GM12878 (cell line): ENCODE data around the gene SRP68. TPM values are rescaled to one million over a fixed set of nuclear protein-coding genes. Genes with fewer than 3 reads are reported as not detected.

ENCODE experiments used
- ATAC-seq: fragments of 200-7000 bp; cut with Tn5 transposase; 3 replicates; pipeline ENCODE4 v1.9.1; 2020; ENCODE audit warnings: mild to moderate bottlenecking, moderate library complexity
- BruUV-seq: library from RNA; stranded (reverse); fragments of 400-500 nt; replicated peaks from 2 replicates; lab custom pipeline; 2021; lab: Mats Ljungman, UMichigan
- CTCF ChIA-PET: fragments of 300-600 bp; sonication (Branson Sonifier 250); formaldehyde crosslinking; extraction: SDS; loops from one replicate; lab custom pipeline; 2021; ENCODE audit warnings: inconsistent platforms; lab: Yijun Ruan, JAX
- POLR2A ChIA-PET: fragments of 350-600 bp; formaldehyde crosslinking; extraction: SDS; loops from one replicate; lab custom pipeline; 2021; ENCODE audit warnings: inconsistent platforms; lab: Charles Lee
- RAD21 ChIA-PET: fragments of 300-600 bp; sonication (Branson Sonifier 250); formaldehyde crosslinking; loops from one replicate; lab custom pipeline; 2023; ENCODE audit warnings: antibody characterized with exemption; ENCODE audit not compliant: unreplicated experiment; lab: Charles Lee
- SMC1A ChIA-PET: fragments of 300-600 bp; sonication (Branson Sonifier 250); formaldehyde crosslinking; loops from one replicate; lab custom pipeline; 2023; ENCODE audit not compliant: unreplicated experiment, uncharacterized antibody; lab: Charles Lee
- DNase-seq: peaks from one replicate; pipeline ENCODE4 v3.0.0-alpha.2; 2011; ENCODE audit warnings: low read depth, low spot score
- FAIRE-seq: peaks from 3 replicates; lab custom pipeline; 2011; peaks lifted over from hg19 to GRCh38; lab: Jason Lieb, UNC
- H2AFZ ChIP-seq: 2 replicates; pipeline ENCODE4 v1.6.0; 2011; ENCODE audit warnings: low read depth, low read length, control low read depth; ENCODE audit not compliant: control insufficient read depth
- H3K27ac ChIP-seq: 2 replicates; pipeline ENCODE4 v1.5.1; 2011; ENCODE audit warnings: control low read depth; ENCODE audit not compliant: control insufficient read depth, insufficient read depth
- H3K27me3 ChIP-seq, 2 experiments: replicated peaks in 1 of 2; 2 replicates each; pipeline versions ENCODE4 v1.6.0 to v1.6.1; 2011; ENCODE audit warnings: low read length in 1 of 2; ENCODE audit not compliant: control insufficient read depth in 2 of 2, insufficient read depth in 2 of 2
- H3K36me3 ChIP-seq, 2 experiments: 2 replicates each; pipeline ENCODE4 v1.5.1; 2011; ENCODE audit warnings: low read length in 1 of 2; ENCODE audit not compliant: control insufficient read depth in 2 of 2, insufficient read depth in 2 of 2
- H3K4me1 ChIP-seq: 2 replicates; pipeline ENCODE4 v1.6.1; 2011; ENCODE audit warnings: mild to moderate bottlenecking, low read length, moderate library complexity, mixed read lengths; ENCODE audit not compliant: control insufficient read depth, insufficient read depth
- H3K4me2 ChIP-seq: 2 replicates; pipeline ENCODE4 v1.6.0; 2011; ENCODE audit warnings: control low read depth; ENCODE audit not compliant: control insufficient read depth, insufficient read depth
- H3K4me3 ChIP-seq: fragments of 200-600 bp; sonication (generic); 2 replicates; pipeline ENCODE4 v1.5.1; 2016
- H3K79me2 ChIP-seq: 2 replicates; pipeline ENCODE4 v1.6.0; 2011; ENCODE audit warnings: low read length; ENCODE audit not compliant: control insufficient read depth, insufficient read depth
- H3K9ac ChIP-seq: 2 replicates; pipeline ENCODE4 v1.8.0; 2011; ENCODE audit warnings: low read length, control low read depth, mixed read lengths; ENCODE audit not compliant: control insufficient read depth, insufficient read depth
- H3K9me3 ChIP-seq: replicated peaks from 3 replicates; pipeline ENCODE4 v1.5.1; 2011; ENCODE audit warnings: mild to moderate bottlenecking, low read length; ENCODE audit not compliant: control insufficient read depth, insufficient read depth
- H4K20me1 ChIP-seq: 2 replicates; pipeline ENCODE4 v1.6.0; 2011; ENCODE audit not compliant: control insufficient read depth, insufficient read depth
- CBX5 ChIP-seq: sonication (generic); IDR thresholded peaks from 2 replicates; pipeline ENCODE4 v1.6.1; 2016; ENCODE audit warnings: low read depth, moderate library complexity, mild to moderate bottlenecking, inconsistent platforms
- EP300 ChIP-seq, 2 experiments: fragments of 150-350 bp in 1 of 2; IDR thresholded peaks; 2 replicates each; pipeline ENCODE4 v1.6.1; 2011 to 2012; ENCODE audit warnings: low read depth in 2 of 2, low read length in 2 of 2, borderline replicate concordance in 1 of 2, improper control_type of control experiment in 1 of 2, inconsistent platforms in 1 of 2; ENCODE audit not compliant: control insufficient read depth in 1 of 2
- FOXM1 ChIP-seq: IDR thresholded peaks from 2 replicates; pipeline ENCODE4 v1.6.1; 2012; ENCODE audit warnings: low read depth, mild to moderate bottlenecking, inconsistent platforms, low read length, moderate library complexity
- HDGF ChIP-seq: fragments of 450-650 bp; IDR thresholded peaks from 2 replicates; pipeline ENCODE4 v1.6.1; 2016; ENCODE audit warnings: antibody characterized with exemption
- NFXL1 ChIP-seq: fragments of 450-650 bp; IDR thresholded peaks from 2 replicates; pipeline ENCODE4 v1.6.1; 2017; ENCODE audit warnings: antibody characterized with exemption, mild to moderate bottlenecking, borderline replicate concordance
- NFYB ChIP-seq: IDR thresholded peaks from 2 replicates; pipeline ENCODE4 v1.6.1; 2011; ENCODE audit warnings: low read depth, mild to moderate bottlenecking, low read length, improper control_type of control experiment, moderate library complexity; ENCODE audit not compliant: insufficient read depth
- PAX5 ChIP-seq: IDR thresholded peaks from 2 replicates; pipeline ENCODE4 v1.6.1; 2011; ENCODE audit warnings: low read depth, low read length, borderline replicate concordance
- PAX8 ChIP-seq: fragments of 450-650 bp; IDR thresholded peaks from 2 replicates; pipeline ENCODE4 v1.6.1; 2017; ENCODE audit warnings: mild to moderate bottlenecking, moderate library complexity
- SP1 ChIP-seq: IDR thresholded peaks from one replicate; pipeline ENCODE4 v1.6.1; 2011; ENCODE audit warnings: low read depth, low read length
- STAT3 ChIP-seq: IDR thresholded peaks from 2 replicates; pipeline ENCODE4 v1.6.1; 2011; ENCODE audit warnings: low read depth, low read length, improper control_type of control experiment
- WGBS: methylation state at CpG from one replicate; pipeline ENCODE4 v1.1.6; 2016; ENCODE audit warnings: low lambda C conversion rate; ENCODE audit not compliant: insufficient replicate concordance, insufficient coverage; ENCODE audit errors: missing lambda C conversion rate; 5-methylcytosine and 5-hydroxymethylcytosine counted together
- in situ Hi-C: fragments of 300-500 bp; cut with MboI; formaldehyde crosslinking; loops from 9 replicates; pipeline ENCODE4 v1.14.3; 2018; ENCODE audit warnings: mixed read lengths
- intact Hi-C: fragments of 100-400 bp; cut with micrococcal nuclease; formaldehyde crosslinking; loops from one replicate; pipeline ENCODE4 v1.14.2; 2022; ENCODE audit not compliant: unreplicated experiment
- polyA plus RNA-seq, 11 experiments: library from polyadenylated mRNA; depleted of rRNA in 4 of 11; unstranded in 6 of 11; stranded (reverse) in 5 of 11; fragments of >200 nt; fragmentation: Nextera tagmentation in 4 of 11; fragmentation: Illumina TruSeq in 1 of 11; extraction: Ambion mirVana in 4 of 11; extraction: Trizol in 1 of 11; gene quantifications; 1 replicate in 1 of 11; 2 replicates in 10 of 11; pipeline versions ENCODE4 v1.2.1 to v1.2.3, GENCODE V29; 2011 to 2016; ENCODE audit warnings: inconsistent platforms in 2 of 11, missing spikeins in 2 of 11, low read depth in 1 of 11
- total RNA-seq, 4 experiments: library from RNA; depleted of rRNA in 3 of 4; stranded (reverse); fragments of >200 nt in 3 of 4; fragmentation: Illumina TruSeq in 1 of 4; extraction: Trizol in 1 of 4; gene quantifications; 2 replicates each; pipeline versions ENCODE4 v1.2.1 to v1.2.3, GENCODE V29; 2013 to 2021
- TF ChIP-seq, protein P1 (sequence below): fragments of 450-650 bp; formaldehyde crosslinking; IDR thresholded peaks from 2 replicates; pipeline ENCODE4 v1.4.0; 2020; ENCODE audit warnings: mild to moderate bottlenecking, moderate library complexity
- TF ChIP-seq, protein P2 (sequence below): IDR thresholded peaks from 2 replicates; pipeline ENCODE4 v1.6.1; 2011; ENCODE audit warnings: low read depth, mild to moderate bottlenecking, low read length, moderate library complexity, borderline replicate concordance; ENCODE audit errors: extremely low read depth
- TF ChIP-seq, protein P3 (sequence below): fragments of 450-650 bp; IDR thresholded peaks from 2 replicates; pipeline ENCODE4 v1.6.1; 2016; ENCODE audit warnings: mild to moderate bottlenecking
- TF ChIP-seq, protein P4 (sequence below): fragments of 450-650 bp; IDR thresholded peaks from 2 replicates; pipeline ENCODE4 v1.6.1; 2017; ENCODE audit warnings: mild to moderate bottlenecking, moderate library complexity

Gene SRP68
- total and polyA plus RNA-seq, 10 of the 15 experiments (the other 5 are each of a cell fraction or from before 2014, with no cell fraction given) = 24.7 to 89.7 (median 62.7) TPM

DNA sequence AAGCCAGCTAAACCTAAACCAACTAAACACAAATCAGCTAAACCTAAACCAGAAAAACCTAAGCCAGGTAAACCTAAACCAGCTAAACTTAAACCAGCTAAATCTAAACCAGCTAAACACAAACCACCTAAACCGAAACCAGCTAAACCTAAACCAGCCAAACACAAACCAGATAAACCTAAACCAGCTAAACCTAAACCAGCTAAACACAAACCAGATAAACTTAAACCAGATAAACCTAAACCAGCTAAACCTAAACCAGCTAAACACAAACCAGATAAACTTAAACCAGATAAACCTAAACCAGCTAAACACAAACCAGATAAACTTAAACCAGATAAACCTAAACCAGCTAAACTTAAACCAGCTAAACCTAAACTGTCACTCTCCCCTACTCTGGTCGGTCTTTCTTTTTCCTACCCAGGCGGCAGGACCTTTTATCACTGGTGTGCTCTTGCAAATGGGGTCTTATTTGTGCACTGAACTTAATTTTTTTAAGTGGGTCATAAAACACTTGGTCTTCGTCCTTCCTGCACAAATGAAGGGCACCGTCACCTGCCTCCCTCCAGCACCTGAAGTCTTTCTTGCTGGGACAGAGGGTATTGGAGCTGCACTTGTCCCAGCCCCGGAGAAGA lies 52.4 kb downstream of the SRP68 start:
- Histone ChIP-seq H2AFZ (no peak overlapping the region), H3K4me2 (no peak overlapping the region), H3K9ac (no peak overlapping the region), H3K9me3 (no peaks in the 10 kb centered on the region), H3K36me3 (no peaks in the 10 kb centered on the region), H3K27ac (no peak overlapping the region), H3K4me3 (no peak overlapping the region), H4K20me1 (no peaks in the 10 kb centered on the region), H3K79me2 (no peaks in the 10 kb centered on the region), H3K4me1 (no peaks in the 10 kb centered on the region), H3K27me3 (no peaks in the 10 kb centered on the region)
- FAIRE-seq (no peak), DNase-seq (no peak), ATAC-seq (no peak)
- intact Hi-C loops = no loop called here
- CTCF ChIA-PET = interaction anchor here (0.8 to 2.2 kb wide), 10 partner anchors 10 to 282 kb away, joined by 3 to 9 read pairs (median 4); partner anchors contain the start of genes CDK3 and MRPL38
- RAD21 ChIA-PET = interaction anchor here (1.3 to 1.6 kb wide), 2 partner anchors 259 to 346 kb away, joined by 4 to 7 read pairs; no protein-coding TSS in a partner anchor
- WGBS = 31% methylated on average over 6 of the region's 6 CpGs
- TF ChIP-seq PAX5 = no peak
- TF ChIP-seq EP300 (IDR thresholded peaks at IDR 0.05; ENCODE audit: borderline replicate concordance in 1 of 2, control insufficient read depth in 1 of 2, low read depth in 2 of 2, low read length in 2 of 2) = no peak
- TF ChIP-seq, protein P1, sequence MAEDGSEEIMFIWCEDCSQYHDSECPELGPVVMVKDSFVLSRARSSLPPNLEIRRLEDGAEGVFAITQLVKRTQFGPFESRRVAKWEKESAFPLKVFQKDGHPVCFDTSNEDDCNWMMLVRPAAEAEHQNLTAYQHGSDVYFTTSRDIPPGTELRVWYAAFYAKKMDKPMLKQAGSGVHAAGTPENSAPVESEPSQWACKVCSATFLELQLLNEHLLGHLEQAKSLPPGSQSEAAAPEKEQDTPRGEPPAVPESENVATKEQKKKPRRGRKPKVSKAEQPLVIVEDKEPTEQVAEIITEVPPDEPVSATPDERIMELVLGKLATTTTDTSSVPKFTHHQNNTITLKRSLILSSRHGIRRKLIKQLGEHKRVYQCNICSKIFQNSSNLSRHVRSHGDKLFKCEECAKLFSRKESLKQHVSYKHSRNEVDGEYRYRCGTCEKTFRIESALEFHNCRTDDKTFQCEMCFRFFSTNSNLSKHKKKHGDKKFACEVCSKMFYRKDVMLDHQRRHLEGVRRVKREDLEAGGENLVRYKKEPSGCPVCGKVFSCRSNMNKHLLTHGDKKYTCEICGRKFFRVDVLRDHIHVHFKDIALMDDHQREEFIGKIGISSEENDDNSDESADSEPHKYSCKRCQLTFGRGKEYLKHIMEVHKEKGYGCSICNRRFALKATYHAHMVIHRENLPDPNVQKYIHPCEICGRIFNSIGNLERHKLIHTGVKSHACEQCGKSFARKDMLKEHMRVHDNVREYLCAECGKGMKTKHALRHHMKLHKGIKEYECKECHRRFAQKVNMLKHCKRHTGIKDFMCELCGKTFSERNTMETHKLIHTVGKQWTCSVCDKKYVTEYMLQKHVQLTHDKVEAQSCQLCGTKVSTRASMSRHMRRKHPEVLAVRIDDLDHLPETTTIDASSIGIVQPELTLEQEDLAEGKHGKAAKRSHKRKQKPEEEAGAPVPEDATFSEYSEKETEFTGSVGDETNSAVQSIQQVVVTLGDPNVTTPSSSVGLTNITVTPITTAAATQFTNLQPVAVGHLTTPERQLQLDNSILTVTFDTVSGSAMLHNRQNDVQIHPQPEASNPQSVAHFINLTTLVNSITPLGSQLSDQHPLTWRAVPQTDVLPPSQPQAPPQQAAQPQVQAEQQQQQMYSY = no peak
- no peak for TF ChIP-seq SP1
- TF ChIP-seq CBX5 = no peak
- TF ChIP-seq, protein P2, sequence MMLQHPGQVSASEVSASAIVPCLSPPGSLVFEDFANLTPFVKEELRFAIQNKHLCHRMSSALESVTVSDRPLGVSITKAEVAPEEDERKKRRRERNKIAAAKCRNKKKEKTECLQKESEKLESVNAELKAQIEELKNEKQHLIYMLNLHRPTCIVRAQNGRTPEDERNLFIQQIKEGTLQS = no peak
- no peak for TF ChIP-seq PAX8
- TF ChIP-seq FOXM1 = no peak
- TF ChIP-seq, protein P3, sequence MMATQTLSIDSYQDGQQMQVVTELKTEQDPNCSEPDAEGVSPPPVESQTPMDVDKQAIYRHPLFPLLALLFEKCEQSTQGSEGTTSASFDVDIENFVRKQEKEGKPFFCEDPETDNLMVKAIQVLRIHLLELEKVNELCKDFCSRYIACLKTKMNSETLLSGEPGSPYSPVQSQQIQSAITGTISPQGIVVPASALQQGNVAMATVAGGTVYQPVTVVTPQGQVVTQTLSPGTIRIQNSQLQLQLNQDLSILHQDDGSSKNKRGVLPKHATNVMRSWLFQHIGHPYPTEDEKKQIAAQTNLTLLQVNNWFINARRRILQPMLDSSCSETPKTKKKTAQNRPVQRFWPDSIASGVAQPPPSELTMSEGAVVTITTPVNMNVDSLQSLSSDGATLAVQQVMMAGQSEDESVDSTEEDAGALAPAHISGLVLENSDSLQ = no peak
- TF ChIP-seq NFYB = no peak
- no peak for TF ChIP-seq NFXL1
- no peak for TF ChIP-seq STAT3
- no peak for TF ChIP-seq HDGF
- TF ChIP-seq, protein P4, sequence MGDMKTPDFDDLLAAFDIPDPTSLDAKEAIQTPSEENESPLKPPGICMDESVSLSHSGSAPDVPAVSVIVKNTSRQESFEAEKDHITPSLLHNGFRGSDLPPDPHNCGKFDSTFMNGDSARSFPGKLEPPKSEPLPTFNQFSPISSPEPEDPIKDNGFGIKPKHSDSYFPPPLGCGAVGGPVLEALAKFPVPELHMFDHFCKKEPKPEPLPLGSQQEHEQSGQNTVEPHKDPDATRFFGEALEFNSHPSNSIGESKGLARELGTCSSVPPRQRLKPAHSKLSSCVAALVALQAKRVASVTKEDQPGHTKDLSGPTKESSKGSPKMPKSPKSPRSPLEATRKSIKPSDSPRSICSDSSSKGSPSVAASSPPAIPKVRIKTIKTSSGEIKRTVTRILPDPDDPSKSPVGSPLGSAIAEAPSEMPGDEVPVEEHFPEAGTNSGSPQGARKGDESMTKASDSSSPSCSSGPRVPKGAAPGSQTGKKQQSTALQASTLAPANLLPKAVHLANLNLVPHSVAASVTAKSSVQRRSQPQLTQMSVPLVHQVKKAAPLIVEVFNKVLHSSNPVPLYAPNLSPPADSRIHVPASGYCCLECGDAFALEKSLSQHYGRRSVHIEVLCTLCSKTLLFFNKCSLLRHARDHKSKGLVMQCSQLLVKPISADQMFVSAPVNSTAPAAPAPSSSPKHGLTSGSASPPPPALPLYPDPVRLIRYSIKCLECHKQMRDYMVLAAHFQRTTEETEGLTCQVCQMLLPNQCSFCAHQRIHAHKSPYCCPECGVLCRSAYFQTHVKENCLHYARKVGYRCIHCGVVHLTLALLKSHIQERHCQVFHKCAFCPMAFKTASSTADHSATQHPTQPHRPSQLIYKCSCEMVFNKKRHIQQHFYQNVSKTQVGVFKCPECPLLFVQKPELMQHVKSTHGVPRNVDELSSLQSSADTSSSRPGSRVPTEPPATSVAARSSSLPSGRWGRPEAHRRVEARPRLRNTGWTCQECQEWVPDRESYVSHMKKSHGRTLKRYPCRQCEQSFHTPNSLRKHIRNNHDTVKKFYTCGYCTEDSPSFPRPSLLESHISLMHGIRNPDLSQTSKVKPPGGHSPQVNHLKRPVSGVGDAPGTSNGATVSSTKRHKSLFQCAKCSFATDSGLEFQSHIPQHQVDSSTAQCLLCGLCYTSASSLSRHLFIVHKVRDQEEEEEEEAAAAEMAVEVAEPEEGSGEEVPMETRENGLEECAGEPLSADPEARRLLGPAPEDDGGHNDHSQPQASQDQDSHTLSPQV = no peak
- SMC1A ChIA-PET = interaction anchor here (0.9 to 1.6 kb wide), 8 partner anchors 10 to 280 kb away, joined by 3 to 4 read pairs (median 3); no protein-coding TSS in a partner anchor
- BruUV-seq = no TSS peak
- POLR2A ChIA-PET = no interaction called here
- in situ Hi-C loops = no loop called here
